ENCODE measurements around the gene GRAMD1A. TPM values are rescaled to one million over a fixed set of nuclear protein-coding genes. Genes with fewer than 3 reads are reported as not detected.

GRAMD1A gene
- total RNA-seq, 6 experiments from 2014 or later, result 10.4 to 34.8 (median 15.4) TPM

DNA sequence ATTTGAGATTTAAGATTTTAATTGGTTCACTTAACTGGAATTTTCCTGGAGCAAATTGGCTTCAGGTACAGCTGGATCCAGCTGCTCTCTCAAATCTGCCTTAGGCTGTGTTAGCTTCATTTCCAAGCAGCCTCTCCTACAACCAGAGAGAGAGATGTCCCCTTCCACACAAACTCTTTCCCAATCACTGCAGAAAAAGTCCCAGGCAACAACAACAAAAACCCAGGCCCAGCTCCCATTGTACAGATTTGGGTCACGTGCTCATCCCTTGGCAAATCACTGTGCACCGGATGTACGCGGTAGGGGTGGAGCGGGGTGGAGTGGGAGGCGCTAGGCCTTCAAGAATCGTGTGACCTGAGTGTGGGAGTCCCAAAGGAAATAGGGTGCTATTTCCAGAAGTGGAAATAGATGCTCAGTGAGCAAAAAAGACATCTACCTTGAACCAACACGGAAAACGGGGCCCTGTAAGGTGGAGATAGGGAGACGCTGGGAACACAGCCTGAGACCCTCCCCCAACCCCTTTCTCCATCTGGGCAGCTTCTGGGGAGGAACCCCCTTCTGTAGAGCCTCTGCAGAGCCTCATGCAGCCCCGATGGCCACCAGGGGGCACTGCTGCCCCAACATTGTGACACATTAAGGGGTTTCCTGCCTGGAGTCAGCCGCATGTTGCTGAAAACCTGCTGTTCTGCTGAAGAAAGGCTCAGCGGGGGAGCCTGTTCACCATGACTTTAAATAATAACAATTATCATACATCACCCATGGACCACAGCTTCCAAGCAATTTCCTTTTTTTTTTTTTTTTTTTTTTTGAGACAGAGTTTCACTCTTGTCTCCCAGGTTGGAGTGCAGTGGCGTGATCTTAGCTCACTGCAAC, 66.8 kb downstream of the GRAMD1A start:
- WGBS (ENCODE audit: insufficient coverage, low coverage, low lambda C conversion rate, missing lambda C conversion rate), result 9% methylated on average over 12 of the region's 14 CpGs
- no peak overlapping the region for H3K4me3 ChIP-seq
- H3K36me3 ChIP-seq, result peaks cover 0 to 4% (median 2%) of the 10 kb centered on the region in 4 donors
- ATAC-seq (peak; percentile 85 to 93 (median 86)), DNase-seq (peak; percentile 87 to 92 (median 87))
- no peaks in the 10 kb centered on the region for H3K27me3 ChIP-seq
- TF ChIP-seq, protein P1, sequence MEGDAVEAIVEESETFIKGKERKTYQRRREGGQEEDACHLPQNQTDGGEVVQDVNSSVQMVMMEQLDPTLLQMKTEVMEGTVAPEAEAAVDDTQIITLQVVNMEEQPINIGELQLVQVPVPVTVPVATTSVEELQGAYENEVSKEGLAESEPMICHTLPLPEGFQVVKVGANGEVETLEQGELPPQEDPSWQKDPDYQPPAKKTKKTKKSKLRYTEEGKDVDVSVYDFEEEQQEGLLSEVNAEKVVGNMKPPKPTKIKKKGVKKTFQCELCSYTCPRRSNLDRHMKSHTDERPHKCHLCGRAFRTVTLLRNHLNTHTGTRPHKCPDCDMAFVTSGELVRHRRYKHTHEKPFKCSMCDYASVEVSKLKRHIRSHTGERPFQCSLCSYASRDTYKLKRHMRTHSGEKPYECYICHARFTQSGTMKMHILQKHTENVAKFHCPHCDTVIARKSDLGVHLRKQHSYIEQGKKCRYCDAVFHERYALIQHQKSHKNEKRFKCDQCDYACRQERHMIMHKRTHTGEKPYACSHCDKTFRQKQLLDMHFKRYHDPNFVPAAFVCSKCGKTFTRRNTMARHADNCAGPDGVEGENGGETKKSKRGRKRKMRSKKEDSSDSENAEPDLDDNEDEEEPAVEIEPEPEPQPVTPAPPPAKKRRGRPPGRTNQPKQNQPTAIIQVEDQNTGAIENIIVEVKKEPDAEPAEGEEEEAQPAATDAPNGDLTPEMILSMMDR (IDR thresholded peaks at IDR 0.05), result peak; percentile 87 to 94 (median 92)
- TF ChIP-seq POLR2A (IDR thresholded peaks at IDR 0.05), result peak; percentile 19
- intact Hi-C loops (cut with DNase I), result no loop called here
- H3K4me1 ChIP-seq, result no peaks in the 10 kb centered on the region
- H3K9me3 ChIP-seq, result no peaks in the 10 kb centered on the region
- peak overlapping the region in 2 of 3 donors; percentile 22 to 41 for H3K27ac ChIP-seq

DNA sequence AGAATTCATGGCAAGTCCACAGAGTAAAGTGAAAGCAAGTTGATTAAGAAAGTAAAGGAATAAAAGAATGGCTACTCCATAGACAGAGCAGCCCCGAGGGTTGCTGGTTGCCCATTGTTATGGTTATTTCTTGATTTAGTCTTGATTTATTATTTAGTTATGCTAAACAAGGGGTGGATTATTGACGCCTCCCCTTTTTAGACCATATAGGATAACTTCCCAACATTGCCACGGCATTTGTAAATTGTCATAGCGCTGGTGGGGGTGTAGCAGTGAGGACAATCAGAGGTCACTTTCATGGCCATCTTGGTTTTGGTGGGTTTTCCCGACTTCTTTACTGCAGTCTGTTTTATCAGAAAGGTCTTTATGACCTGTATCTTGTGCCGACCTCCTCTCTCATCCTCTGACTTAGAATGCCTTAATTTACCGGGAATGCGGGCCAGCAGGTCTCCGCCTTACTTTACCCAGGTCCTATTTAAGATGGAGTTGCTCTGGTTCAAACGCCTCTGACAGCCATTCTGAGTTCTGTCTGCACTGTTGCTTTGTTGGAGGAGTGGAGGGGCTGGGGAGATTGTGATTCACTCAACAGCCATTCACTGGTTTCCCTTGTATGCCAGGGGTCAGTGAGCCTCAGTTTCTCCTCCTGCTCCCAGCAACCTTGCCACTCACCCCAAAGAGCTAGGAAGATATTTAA, 69.0 kb downstream of the GRAMD1A start:
- ATAC-seq (no peak), DNase-seq (no peak)
- H3K27me3 ChIP-seq, result no peaks in the 10 kb centered on the region
- H3K4me3 ChIP-seq, result no peak overlapping the region
- intact Hi-C loops (cut with DNase I), result no loop called here
- no peaks in the 10 kb centered on the region for H3K36me3 ChIP-seq
- H3K27ac ChIP-seq, result no peak overlapping the region
- no peaks in the 10 kb centered on the region for H3K4me1 ChIP-seq
- H3K9me3 ChIP-seq, result no peaks in the 10 kb centered on the region
- no peak for TF ChIP-seq POLR2A (IDR thresholded peaks at IDR 0.05)
- 82% methylated on average over 9 of the region's 10 CpGs for WGBS (ENCODE audit: insufficient coverage, low coverage, low lambda C conversion rate, missing lambda C conversion rate)

DNA sequence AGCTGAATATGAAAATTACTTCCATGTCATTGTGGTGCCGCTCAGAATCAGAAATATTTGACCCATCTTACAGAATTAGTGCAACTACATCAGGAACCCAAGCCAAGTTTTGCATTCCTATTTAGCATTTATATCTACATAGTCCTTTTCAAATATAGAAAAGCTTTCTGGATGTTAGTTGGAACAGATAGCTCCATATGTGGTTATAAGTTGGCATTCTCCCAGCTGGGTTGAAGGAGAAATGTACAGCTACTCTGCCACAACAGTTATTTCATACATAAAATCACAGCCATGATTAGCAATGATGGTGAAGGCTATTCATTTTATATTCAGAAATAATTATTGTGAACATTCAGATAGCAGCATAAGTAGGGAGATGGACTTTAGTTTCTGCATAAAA, 69.6 kb downstream of the GRAMD1A start:
- intact Hi-C loops (cut with DNase I), result no loop called here
- H3K27me3 ChIP-seq, result no peaks in the 10 kb centered on the region
- no peak overlapping the region for H3K4me3 ChIP-seq
- TF ChIP-seq, protein P1 (IDR thresholded peaks at IDR 0.05), result no peak
- no peak for TF ChIP-seq POLR2A (IDR thresholded peaks at IDR 0.05)
- H3K9me3 ChIP-seq, result no peaks in the 10 kb centered on the region
- no peak overlapping the region for H3K27ac ChIP-seq
- DNase-seq (no peak), ATAC-seq (no peak)
- WGBS (ENCODE audit: insufficient coverage, low coverage, low lambda C conversion rate, missing lambda C conversion rate), result 70% methylated on average over 1 of the region's 1 CpG
- H3K36me3 ChIP-seq, result no peaks in the 10 kb centered on the region
- H3K4me1 ChIP-seq, result no peaks in the 10 kb centered on the region

DNA sequence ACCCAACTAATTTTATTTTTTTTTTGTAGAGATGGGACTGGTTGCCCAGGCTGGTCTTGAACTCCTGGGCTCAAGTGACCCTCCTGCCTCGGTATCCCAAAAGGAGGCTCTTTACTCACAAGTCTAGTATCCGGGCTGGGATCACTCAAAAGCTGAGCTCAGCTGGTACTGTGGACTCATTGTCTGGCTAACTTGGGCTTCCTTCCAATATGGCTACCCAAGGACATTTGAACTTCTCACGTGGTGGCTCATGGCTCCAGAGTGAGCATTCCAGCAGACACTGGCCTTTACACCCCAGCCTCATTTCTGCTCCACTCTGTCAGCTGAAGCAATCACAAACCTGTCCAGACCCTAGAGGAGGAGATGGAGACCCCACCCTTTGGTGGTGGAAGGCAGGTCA, 70.3 kb downstream of the GRAMD1A start:
- no peak overlapping the region for H3K27ac ChIP-seq
- H3K27me3 ChIP-seq, result no peaks in the 10 kb centered on the region
- intact Hi-C loops (cut with DNase I), result no loop called here
- no peak for DNase-seq
- no peaks in the 10 kb centered on the region for H3K9me3 ChIP-seq
- 80% methylated on average over 1 of the region's 3 CpGs for WGBS (ENCODE audit: insufficient coverage, low coverage, low lambda C conversion rate, missing lambda C conversion rate)
- no peaks in the 10 kb centered on the region for H3K4me1 ChIP-seq
- H3K4me3 ChIP-seq, result no peak overlapping the region
- ATAC-seq, result no peak
- no peaks in the 10 kb centered on the region for H3K36me3 ChIP-seq
- TF ChIP-seq, protein P1 (IDR thresholded peaks at IDR 0.05), result no peak
- no peak for TF ChIP-seq POLR2A (IDR thresholded peaks at IDR 0.05)

DNA sequence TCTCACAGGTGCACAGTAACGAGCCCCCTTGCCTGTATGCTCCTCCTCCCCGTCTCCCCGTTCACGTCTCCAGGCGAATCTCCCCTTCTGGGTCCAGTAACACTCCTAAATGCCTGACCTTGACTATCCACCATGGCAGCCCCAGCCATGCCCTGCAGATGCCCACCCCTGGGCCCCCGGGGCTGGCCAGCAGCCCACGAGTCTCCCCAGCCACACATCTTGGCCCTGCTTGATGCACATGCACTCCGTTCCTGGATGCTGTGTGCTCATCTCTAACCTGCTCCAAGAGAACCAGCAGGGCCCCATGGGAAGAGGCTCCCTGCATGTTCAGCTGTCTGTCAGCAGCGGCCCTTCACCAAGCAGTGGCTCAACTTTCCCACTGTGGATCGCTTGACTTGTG, 73.4 kb downstream of the GRAMD1A start:
- Histone ChIP-seq H3K27ac (no peak overlapping the region), H3K36me3 (no peaks in the 10 kb centered on the region), H3K27me3 (no peaks in the 10 kb centered on the region), H3K9me3 (no peaks in the 10 kb centered on the region), H3K4me1 (no peaks in the 10 kb centered on the region), H3K4me3 (no peak overlapping the region)
- no peak for ATAC-seq
- TF ChIP-seq, protein P1 (IDR thresholded peaks at IDR 0.05), result no peak
- TF ChIP-seq POLR2A (IDR thresholded peaks at IDR 0.05), result no peak
- no peak for DNase-seq
- WGBS (ENCODE audit: insufficient coverage, low coverage, low lambda C conversion rate, missing lambda C conversion rate), result no CpG with 5 or more reads among the region's 10 CpGs
- intact Hi-C loops (cut with DNase I), result no loop called here

Data from right lobe of liver (tissue), 6 donors.